ENCODE data around the gene MARCHF10. TPM values are rescaled to one million over a fixed set of nuclear protein-coding genes. Genes with fewer than 3 reads are reported as not detected.
"Not testable (repeated sequence)": the region's sequence is repeated elsewhere in the genome, so short reads cannot be mapped to it uniquely, and the experiment has no call there.

MARCHF10 gene
- total RNA-seq, 3 donors from 2014 or later = 0.35 TPM; not detected in 2

DNA sequence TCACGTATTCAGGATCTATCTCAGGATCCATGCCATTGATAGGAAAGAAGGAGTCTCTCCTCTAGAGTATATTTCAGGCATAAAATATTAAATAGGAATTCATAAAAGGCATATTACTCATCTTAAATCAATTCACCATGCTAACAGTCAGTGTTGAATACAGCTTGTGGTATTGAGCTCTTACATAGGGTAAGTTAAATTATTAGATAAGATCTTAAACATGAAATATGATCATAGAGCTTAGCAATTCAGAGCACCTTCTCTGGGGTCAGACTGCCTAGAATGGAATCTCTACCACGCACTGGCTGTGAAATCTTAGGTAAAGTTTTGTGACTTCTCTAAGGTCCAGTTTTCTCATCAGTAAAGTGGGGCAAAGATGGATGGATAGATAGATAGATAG is 20.7 kb downstream of the MARCHF10 start:
- no peaks in the 10 kb centered on the region for H3K4me1 ChIP-seq (ENCODE audit: low read depth)
- H3K4me3 ChIP-seq = no peak overlapping the region
- peaks cover 4% of the 10 kb centered on the region for H3K9me3 ChIP-seq
- TF ChIP-seq, protein P1, sequence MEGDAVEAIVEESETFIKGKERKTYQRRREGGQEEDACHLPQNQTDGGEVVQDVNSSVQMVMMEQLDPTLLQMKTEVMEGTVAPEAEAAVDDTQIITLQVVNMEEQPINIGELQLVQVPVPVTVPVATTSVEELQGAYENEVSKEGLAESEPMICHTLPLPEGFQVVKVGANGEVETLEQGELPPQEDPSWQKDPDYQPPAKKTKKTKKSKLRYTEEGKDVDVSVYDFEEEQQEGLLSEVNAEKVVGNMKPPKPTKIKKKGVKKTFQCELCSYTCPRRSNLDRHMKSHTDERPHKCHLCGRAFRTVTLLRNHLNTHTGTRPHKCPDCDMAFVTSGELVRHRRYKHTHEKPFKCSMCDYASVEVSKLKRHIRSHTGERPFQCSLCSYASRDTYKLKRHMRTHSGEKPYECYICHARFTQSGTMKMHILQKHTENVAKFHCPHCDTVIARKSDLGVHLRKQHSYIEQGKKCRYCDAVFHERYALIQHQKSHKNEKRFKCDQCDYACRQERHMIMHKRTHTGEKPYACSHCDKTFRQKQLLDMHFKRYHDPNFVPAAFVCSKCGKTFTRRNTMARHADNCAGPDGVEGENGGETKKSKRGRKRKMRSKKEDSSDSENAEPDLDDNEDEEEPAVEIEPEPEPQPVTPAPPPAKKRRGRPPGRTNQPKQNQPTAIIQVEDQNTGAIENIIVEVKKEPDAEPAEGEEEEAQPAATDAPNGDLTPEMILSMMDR (IDR thresholded peaks at IDR 0.05) = no peak
- DNase-seq = no peak
- H3K36me3 ChIP-seq (ENCODE audit: low read depth) = no peaks in the 10 kb centered on the region
- ATAC-seq = no peak
- intact Hi-C loops (cut with DNase I, micrococcal nuclease) = no loop called here

DNA sequence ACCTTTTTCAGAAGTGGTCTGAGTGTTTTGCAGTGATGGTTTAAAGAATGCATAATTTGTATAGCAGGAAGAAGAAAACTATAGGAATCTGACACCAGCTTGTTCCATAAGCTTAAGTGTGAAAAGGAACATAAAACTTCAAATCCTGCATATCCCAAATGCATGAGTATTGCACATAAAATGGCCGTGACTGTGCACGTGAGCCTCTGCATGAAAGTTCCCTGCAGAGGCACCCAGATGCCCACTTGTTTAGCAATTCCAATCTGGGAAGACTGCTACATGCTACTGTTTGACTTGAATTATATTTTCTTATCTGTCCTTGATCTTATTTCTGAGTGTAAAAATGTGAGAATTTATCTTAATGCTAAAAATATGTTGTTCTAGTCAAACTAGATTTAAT is 21.5 kb downstream of the MARCHF10 start:
- TF ChIP-seq, protein P1 (IDR thresholded peaks at IDR 0.05) = no peak
- no peak for DNase-seq
- intact Hi-C loops (cut with DNase I, micrococcal nuclease) = no loop called here

GRCh38 chr17:62785983-62786382 is 22.1 kb downstream of the MARCHF10 start:
- intact Hi-C loops (cut with DNase I, micrococcal nuclease); H3K36me3 ChIP-seq (ENCODE audit: low read depth); H3K4me1 ChIP-seq (ENCODE audit: low read depth); DNase-seq; H3K4me3 ChIP-seq; ATAC-seq; H3K9me3 ChIP-seq: not testable (repeated sequence)

More for the DNA sequence above, 21.5 kb downstream of the MARCHF10 start:
- Histone ChIP-seq H3K4me3 (no peak overlapping the region), H3K4me1 (ENCODE audit: low read depth) (no peaks in the 10 kb centered on the region), H3K9me3 (peaks cover 4% of the 10 kb centered on the region), H3K36me3 (ENCODE audit: low read depth) (no peaks in the 10 kb centered on the region)
- ATAC-seq = no peak

DNA sequence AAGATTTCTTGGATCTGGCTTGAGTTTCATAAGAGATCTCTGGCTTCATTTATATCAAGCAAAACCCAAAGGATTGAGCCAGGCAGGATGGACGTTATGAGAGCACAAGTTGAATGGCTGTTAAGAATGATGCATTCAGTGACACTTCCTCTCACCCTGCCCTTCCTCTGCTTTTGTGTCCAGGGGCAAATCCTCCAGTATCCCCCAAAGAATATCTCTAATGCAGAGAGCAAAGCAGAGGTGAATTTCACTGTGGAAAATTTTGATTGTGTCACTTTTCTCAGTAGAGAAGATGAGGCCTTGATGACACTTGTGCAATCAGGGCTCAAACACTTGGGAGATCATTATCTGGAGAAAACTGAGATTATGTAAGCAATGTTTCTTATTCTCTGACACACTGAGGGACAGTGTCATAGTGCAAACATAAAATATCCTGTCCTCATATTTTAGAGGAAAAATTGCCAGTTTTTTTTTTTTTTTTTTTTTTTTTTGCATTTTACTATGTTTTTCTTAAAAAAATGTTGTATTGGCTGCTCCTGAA is 25.3 kb downstream of the MARCHF10 start:
- intact Hi-C loops (cut with DNase I, micrococcal nuclease) = no loop called here
- Histone ChIP-seq H3K4me3 (no peak overlapping the region), H3K9me3 (peaks cover 4% of the 10 kb centered on the region), H3K36me3 (ENCODE audit: low read depth) (no peaks in the 10 kb centered on the region), H3K4me1 (ENCODE audit: low read depth) (no peaks in the 10 kb centered on the region)
- DNase-seq = no peak
- no peak for ATAC-seq
- TF ChIP-seq, protein P1 (IDR thresholded peaks at IDR 0.05) = no peak

- TF ChIP-seq, protein P1 (IDR thresholded peaks at IDR 0.05) = no peak
- no peaks in the 10 kb centered on the region for H3K4me1 ChIP-seq (ENCODE audit: low read depth)
- H3K4me3 ChIP-seq = no peak overlapping the region
- H3K36me3 ChIP-seq (ENCODE audit: low read depth) = no peaks in the 10 kb centered on the region
- intact Hi-C loops (cut with DNase I, micrococcal nuclease) = no loop called here
- ATAC-seq (no peak), DNase-seq (no peak)
- H3K9me3 ChIP-seq = peaks cover 4% of the 10 kb centered on the region
These were observed 26.3 kb downstream of the MARCHF10 start for GRCh38 chr17:62781831-62782251.

DNA sequence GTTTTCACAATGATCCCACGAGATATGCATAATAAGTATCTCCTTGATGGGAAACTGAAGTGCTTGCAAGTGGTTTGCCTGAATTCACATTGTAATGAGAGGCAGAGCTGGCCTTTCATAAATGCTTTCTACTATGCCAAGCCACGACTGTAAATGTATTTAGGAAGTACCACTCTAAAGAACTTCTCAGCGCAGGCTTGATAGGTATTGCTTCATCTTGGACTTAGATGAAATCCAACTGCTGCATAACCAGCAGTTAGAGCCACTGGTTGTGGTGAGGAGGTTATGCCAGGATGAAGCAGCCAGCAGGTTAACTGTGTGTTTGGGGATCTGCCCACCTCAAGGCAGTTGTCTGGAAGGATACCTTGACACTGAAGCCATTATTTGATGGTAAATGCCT is 26.8 kb downstream of the MARCHF10 start:
- Histone ChIP-seq H3K9me3 (peaks cover 4% of the 10 kb centered on the region), H3K4me1 (ENCODE audit: low read depth) (no peaks in the 10 kb centered on the region), H3K4me3 (no peak overlapping the region), H3K36me3 (ENCODE audit: low read depth) (no peaks in the 10 kb centered on the region)
- ATAC-seq = no peak
- no peak for DNase-seq
- intact Hi-C loops (cut with DNase I, micrococcal nuclease) = no loop called here
- TF ChIP-seq, protein P1 (IDR thresholded peaks at IDR 0.05) = no peak
